H1 (cell line): ENCODE measurements around the gene CLDND1. TPM values are rescaled to one million over a fixed set of nuclear protein-coding genes. Genes with fewer than 3 reads are reported as not detected.

Experiments
- CTCF ChIA-PET: fragments of 300-600 bp; sonication (Branson Sonifier 250); formaldehyde crosslinking; loops from one replicate; lab custom pipeline; 2021; ENCODE audit not compliant: partially characterized antibody; lab: Charles Lee
- POLR2A ChIA-PET: fragments of 300-600 bp; sonication (Branson Sonifier 250); formaldehyde crosslinking; loops from one replicate; lab custom pipeline; 2021; ENCODE audit warnings: inconsistent platforms; ENCODE audit not compliant: partially characterized antibody; lab: Charles Lee
- DNase-seq, 2 experiments: peaks; one replicate each; pipeline versions ENCODE4 v3.0.0 to v3.0.0-alpha.2; 2010 to 2022; ENCODE audit warnings: low spot score in 2 of 2, low read depth in 1 of 2, mixed read lengths in 1 of 2
- FAIRE-seq: peaks from 2 replicates; lab custom pipeline; 2011; peaks lifted over from hg19 to GRCh38; lab: Jason Lieb, UNC
- H2AFZ ChIP-seq: 2 replicates; pipeline ENCODE4 v1.8.1; 2012; ENCODE audit warnings: low read length, inconsistent platforms
- H2AK5ac ChIP-seq: 2 replicates; pipeline ENCODE4 v1.6.1; 2013; ENCODE audit warnings: low read depth, low read length
- H2BK120ac ChIP-seq: replicated peaks from 2 replicates; pipeline ENCODE3; 2013; ENCODE audit warnings: low read depth, low read length, inconsistent platforms
- H2BK12ac ChIP-seq: 2 replicates; pipeline ENCODE4 v1.6.1; 2013; ENCODE audit warnings: low read depth, low read length
- H2BK15ac ChIP-seq: 2 replicates; pipeline ENCODE4 v1.6.1; 2013; ENCODE audit warnings: low read length
- H2BK20ac ChIP-seq: 2 replicates; pipeline ENCODE4 v1.6.1; 2013; ENCODE audit warnings: low read length
- H2BK5ac ChIP-seq: 2 replicates; pipeline ENCODE4 v1.6.1; 2013; ENCODE audit warnings: low read depth, low read length
- H3K14ac ChIP-seq: 2 replicates; pipeline ENCODE4 v1.6.1; 2013; ENCODE audit warnings: inconsistent platforms; ENCODE audit not compliant: insufficient read length
- H3K18ac ChIP-seq: 2 replicates; pipeline ENCODE4 v1.6.1; 2013; ENCODE audit warnings: low read length; ENCODE audit errors: extremely low read depth
- H3K23ac ChIP-seq: 2 replicates; pipeline ENCODE4 v1.6.1; 2013; ENCODE audit warnings: inconsistent platforms; ENCODE audit not compliant: insufficient read length
- H3K23me2 ChIP-seq: 2 replicates; pipeline ENCODE4 v1.6.1; 2013; ENCODE audit warnings: low read depth, low read length
- H3K27ac ChIP-seq: 2 replicates; pipeline ENCODE4 v1.6.1; 2011; ENCODE audit warnings: low read depth, low read length, inconsistent platforms
- H3K27me3 ChIP-seq, 4 experiments: replicated peaks in 1 of 4; 1 replicate in 1 of 4; 2 replicates in 3 of 4; pipeline versions ENCODE4 v1.6.1 to v1.8.1; 2011 to 2013; ENCODE audit warnings: low read length in 3 of 4, mild to moderate bottlenecking in 3 of 4, inconsistent platforms in 2 of 4, mixed read lengths in 2 of 4, moderate library complexity in 1 of 4; ENCODE audit not compliant: control insufficient read depth in 3 of 4, insufficient read depth in 3 of 4; ENCODE audit errors: extremely low read depth in 1 of 4
- H3K36me3 ChIP-seq, 4 experiments: 2 replicates each; pipeline versions ENCODE4 v1.6.1 to v1.8.1; 2011 to 2013; ENCODE audit warnings: mild to moderate bottlenecking in 4 of 4, low read length in 3 of 4, moderate library complexity in 2 of 4, control low read depth in 1 of 4, inconsistent platforms in 1 of 4; ENCODE audit not compliant: insufficient read depth in 4 of 4, control insufficient read depth in 2 of 4
- H3K4ac ChIP-seq: replicated peaks from 2 replicates; pipeline ENCODE3; 2013; ENCODE audit warnings: low read length, low read depth, mixed read lengths, inconsistent platforms; ENCODE audit not compliant: insufficient read length
- H3K4me1 ChIP-seq, 4 experiments: replicated peaks in 1 of 4; 1 replicate in 1 of 4; 2 replicates in 3 of 4; pipeline versions ENCODE4 v1.6.1 to v1.8.1; 2011 to 2013; ENCODE audit warnings: low read length in 3 of 4, inconsistent platforms in 2 of 4, mixed read lengths in 1 of 4; ENCODE audit not compliant: insufficient read depth in 4 of 4, control insufficient read depth in 3 of 4
- H3K4me2 ChIP-seq, 2 experiments: 2 replicates each; pipeline versions ENCODE4 v1.6.1 to v1.8.1; 2011 to 2013; ENCODE audit warnings: low read depth in 2 of 2, low read length in 2 of 2, control low read depth in 1 of 2, inconsistent platforms in 1 of 2, mild to moderate bottlenecking in 1 of 2; ENCODE audit not compliant: insufficient read depth in 1 of 2
- H3K4me3 ChIP-seq, 4 experiments: fragments of 200-600, 300-600 bp in 1 of 4; sonication (generic), shearing (Covaris generic), sonication (Bioruptor Twin) in 1 of 4; 2 replicates each; pipeline versions ENCODE4 v1.5.1 to v1.8.1; 2011 to 2016; ENCODE audit warnings: low read length in 4 of 4, low read depth in 3 of 4, control low read depth in 2 of 4, inconsistent platforms in 2 of 4, mild to moderate bottlenecking in 2 of 4, mixed read lengths in 1 of 4, moderate library complexity in 1 of 4; ENCODE audit not compliant: insufficient read depth in 2 of 4; ENCODE audit errors: extremely low read depth in 1 of 4
- H3K56ac ChIP-seq: replicated peaks from 2 replicates; pipeline ENCODE3; 2013; ENCODE audit warnings: low read depth, mild to moderate bottlenecking, mixed read lengths, low read length, inconsistent platforms; ENCODE audit not compliant: insufficient read length
- H3K79me1 ChIP-seq: 2 replicates; pipeline ENCODE4 v1.6.1; 2013; ENCODE audit warnings: low read depth, low read length, control low read depth
- H3K79me2 ChIP-seq, 2 experiments: 2 replicates each; pipeline versions ENCODE4 v1.6.1 to v1.8.1; 2012 to 2013; ENCODE audit warnings: low read length in 2 of 2, mild to moderate bottlenecking in 2 of 2, inconsistent platforms in 1 of 2; ENCODE audit not compliant: insufficient read depth in 2 of 2, control insufficient read depth in 1 of 2
- H3K9ac ChIP-seq, 4 experiments: replicated peaks in 1 of 4; 1 replicate in 1 of 4; 2 replicates in 3 of 4; pipeline versions ENCODE4 v1.6.1 to v1.8.1; 2011 to 2013; ENCODE audit warnings: low read depth in 3 of 4, low read length in 3 of 4, control low read depth in 2 of 4, mild to moderate bottlenecking in 2 of 4, moderate library complexity in 2 of 4, inconsistent platforms in 1 of 4; ENCODE audit errors: extremely low read depth in 1 of 4
- H3K9me3 ChIP-seq, 2 experiments: 2 replicates each; pipeline versions ENCODE4 v1.6.1 to v1.8.1; 2012 to 2013; ENCODE audit warnings: mild to moderate bottlenecking in 2 of 2, moderate library complexity in 2 of 2, control low read depth in 1 of 2, inconsistent platforms in 1 of 2, low read depth in 1 of 2, low read length in 1 of 2, mixed read lengths in 1 of 2; ENCODE audit not compliant: insufficient read depth in 2 of 2
- H4K20me1 ChIP-seq, 2 experiments: replicated peaks in 1 of 2; 2 replicates each; pipeline versions ENCODE3 to v1.8.1; 2011 to 2013; ENCODE audit warnings: inconsistent platforms in 2 of 2, low read length in 2 of 2, mild to moderate bottlenecking in 1 of 2; ENCODE audit not compliant: insufficient read depth in 2 of 2, control insufficient read depth in 1 of 2
- H4K5ac ChIP-seq: 2 replicates; pipeline ENCODE4 v1.6.1; 2013; ENCODE audit warnings: low read length, low read depth, mixed read lengths, inconsistent platforms; ENCODE audit not compliant: insufficient read length
- H4K8ac ChIP-seq: 2 replicates; pipeline ENCODE4 v1.8.0; 2013; ENCODE audit warnings: mild to moderate bottlenecking, moderate library complexity, low read length, inconsistent platforms; ENCODE audit not compliant: insufficient read depth; ENCODE audit errors: extremely low read depth
- H4K91ac ChIP-seq: replicated peaks from 2 replicates; pipeline ENCODE3; 2013; ENCODE audit warnings: low read length, mixed read lengths, inconsistent platforms; ENCODE audit not compliant: insufficient read length
- BCL11A ChIP-seq, 2 experiments: IDR thresholded peaks; one replicate each; pipeline ENCODE4 v1.6.1; 2011; ENCODE audit warnings: low read depth in 2 of 2, low read length in 2 of 2, mild to moderate bottlenecking in 2 of 2
- EZH2 ChIP-seq: fragments of 200-600 bp; sonication (generic); IDR thresholded peaks from 2 replicates; pipeline ENCODE4 v1.7.1; 2012; ENCODE audit warnings: low read depth, mild to moderate bottlenecking, moderate library complexity, low read length, inconsistent platforms; ENCODE audit not compliant: severe bottlenecking
- GABPA ChIP-seq: IDR thresholded peaks from 2 replicates; pipeline ENCODE4 v1.6.1; 2011; ENCODE audit warnings: mild to moderate bottlenecking, low read length, moderate library complexity, borderline replicate concordance; ENCODE audit not compliant: insufficient read depth
- POU5F1 ChIP-seq: IDR thresholded peaks from 2 replicates; pipeline ENCODE4 v1.6.1; 2011; ENCODE audit warnings: low read depth, mild to moderate bottlenecking, low read length, moderate library complexity
- RNF2 ChIP-seq: fragments of 200-900, 300-1000 bp; sonication (generic); IDR thresholded peaks from 2 replicates; pipeline ENCODE4 v1.7.1; 2016; ENCODE audit warnings: borderline replicate concordance, low read depth, mild to moderate bottlenecking, antibody characterized with exemption, low read length; ENCODE audit not compliant: poor library complexity, severe bottlenecking; ENCODE audit errors: missing control alignments
- SP2 ChIP-seq: IDR thresholded peaks from 2 replicates; pipeline ENCODE4 v1.6.1; 2012; ENCODE audit warnings: mild to moderate bottlenecking, low read length, inconsistent platforms
- TBP ChIP-seq: IDR thresholded peaks from 2 replicates; pipeline ENCODE4 v1.6.1; 2011; ENCODE audit warnings: low read depth, low read length, improper control_type of control experiment
- YY1 ChIP-seq: IDR thresholded peaks from 2 replicates; pipeline ENCODE4 v1.6.1; 2011; ENCODE audit warnings: low read depth, mild to moderate bottlenecking, low read length
- WGBS, 2 experiments: shearing (Covaris generic) in 1 of 2; methylation state at CpG; one replicate each; pipeline versions ENCODE4 v1.1.6 to v1.1.7; 2013 to 2015; ENCODE audit warnings: low lambda C conversion rate in 2 of 2, mixed read lengths in 2 of 2, inconsistent platforms in 1 of 2, low coverage in 1 of 2, missing lambda C conversion rate in 1 of 2; ENCODE audit not compliant: insufficient replicate concordance in 2 of 2, insufficient coverage in 1 of 2, insufficient read length in 1 of 2; ENCODE audit errors: extremely low coverage in 1 of 2, missing lambda C conversion rate in 1 of 2; 5-methylcytosine and 5-hydroxymethylcytosine counted together
- polyA plus RNA-seq, 7 experiments: library from polyadenylated mRNA; depleted of rRNA in 3 of 7; stranded (reverse) in 5 of 7; unstranded in 2 of 7; fragments of >200 nt in 5 of 7; fragments of 200-250 nt in 2 of 7; gene quantifications; 1 replicate in 5 of 7; 2 replicates in 1 of 7; 4 replicates in 1 of 7; pipeline versions ENCODE4 v1.2.1 to v1.2.3, GENCODE V29; 2011 to 2013; ENCODE audit warnings: missing spikeins in 2 of 7, mixed read lengths in 2 of 7
- total RNA-seq: library from RNA; stranded (reverse); fragmentation: NEBNext Ultra II Directional; extraction: Animal tissue kit (Norgen Biotek cat#: 25700); gene quantifications from 2 replicates; pipeline ENCODE4 v1.2.1, GENCODE V29; 2021
- TF ChIP-seq, protein P1 (sequence below): IDR thresholded peaks from 2 replicates; pipeline ENCODE4 v1.6.1; 2012; ENCODE audit warnings: inconsistent platforms
- TF ChIP-seq, protein P2 (sequence below), 3 experiments: IDR thresholded peaks; 1 replicate in 2 of 3; 2 replicates in 1 of 3; pipeline versions ENCODE4 v1.5.1 to v1.6.1; 2011; ENCODE audit warnings: low read length in 3 of 3, mild to moderate bottlenecking in 3 of 3, inconsistent platforms in 2 of 3, low read depth in 1 of 3, moderate library complexity in 1 of 3; ENCODE audit not compliant: insufficient read depth in 1 of 3; ENCODE audit errors: control extremely low read depth in 1 of 3

CLDND1 gene
- total and polyA plus RNA-seq, 2 of the 8 experiments (the other 6 are each of a cell fraction or from before 2014, with no cell fraction given): 68.2 to 152 TPM

DNA sequence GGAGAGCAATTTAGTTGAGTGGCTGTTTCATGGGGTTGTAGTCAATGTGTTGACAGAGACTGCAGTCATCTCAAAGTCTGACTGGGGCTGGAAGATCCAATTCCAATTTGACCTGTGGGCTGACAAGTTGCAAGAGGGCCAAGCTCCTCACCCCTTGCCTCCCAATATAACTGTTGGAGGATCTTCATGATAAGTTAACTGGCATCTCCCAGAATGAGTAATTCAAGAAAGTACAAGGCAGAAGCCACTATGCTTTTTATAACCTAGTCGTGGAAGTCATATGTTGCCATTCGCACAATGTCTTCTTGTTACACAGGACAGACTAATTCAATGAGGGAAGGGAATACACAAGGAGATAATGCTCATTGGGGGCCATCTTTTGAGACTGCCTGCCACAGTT lies 38.2 kb upstream of the CLDND1 start:
- no peaks in the 10 kb centered on the region for H3K27me3 ChIP-seq
- H3K4me3 ChIP-seq: no peak overlapping the region
- H3K79me2 ChIP-seq: no peaks in the 10 kb centered on the region
- H2BK12ac ChIP-seq: no peak overlapping the region
- H2BK120ac ChIP-seq: no peak overlapping the region
- H2BK20ac ChIP-seq: no peak overlapping the region
- H3K23me2 ChIP-seq: no peaks in the 10 kb centered on the region
- H3K14ac ChIP-seq: no peak overlapping the region
- no peak overlapping the region for H3K4ac ChIP-seq
- DNase-seq (no peak), FAIRE-seq (no peak)
- no peak overlapping the region for H2AK5ac ChIP-seq
- ChIA-PET POLR2A (no interaction called here), CTCF (interaction anchor here (1.0 kb wide), 1 partner anchor 13 kb away, joined by 3 read pairs; no protein-coding TSS in a partner anchor)
- no peak overlapping the region for H3K56ac ChIP-seq
- no peak for TF ChIP-seq GABPA
- no peak for TF ChIP-seq SP2
- no peak for TF ChIP-seq TBP
- TF ChIP-seq, protein P1, sequence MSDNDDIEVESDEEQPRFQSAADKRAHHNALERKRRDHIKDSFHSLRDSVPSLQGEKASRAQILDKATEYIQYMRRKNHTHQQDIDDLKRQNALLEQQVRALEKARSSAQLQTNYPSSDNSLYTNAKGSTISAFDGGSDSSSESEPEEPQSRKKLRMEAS: no peak
- TF ChIP-seq POU5F1: no peak
- TF ChIP-seq EZH2: no peak
- no peak for TF ChIP-seq YY1
- TF ChIP-seq BCL11A (IDR thresholded peaks at IDR 0.05; ENCODE audit: low read depth in 2 of 2, low read length in 2 of 2): no peak
- no peak for TF ChIP-seq RNF2
- TF ChIP-seq, protein P2, sequence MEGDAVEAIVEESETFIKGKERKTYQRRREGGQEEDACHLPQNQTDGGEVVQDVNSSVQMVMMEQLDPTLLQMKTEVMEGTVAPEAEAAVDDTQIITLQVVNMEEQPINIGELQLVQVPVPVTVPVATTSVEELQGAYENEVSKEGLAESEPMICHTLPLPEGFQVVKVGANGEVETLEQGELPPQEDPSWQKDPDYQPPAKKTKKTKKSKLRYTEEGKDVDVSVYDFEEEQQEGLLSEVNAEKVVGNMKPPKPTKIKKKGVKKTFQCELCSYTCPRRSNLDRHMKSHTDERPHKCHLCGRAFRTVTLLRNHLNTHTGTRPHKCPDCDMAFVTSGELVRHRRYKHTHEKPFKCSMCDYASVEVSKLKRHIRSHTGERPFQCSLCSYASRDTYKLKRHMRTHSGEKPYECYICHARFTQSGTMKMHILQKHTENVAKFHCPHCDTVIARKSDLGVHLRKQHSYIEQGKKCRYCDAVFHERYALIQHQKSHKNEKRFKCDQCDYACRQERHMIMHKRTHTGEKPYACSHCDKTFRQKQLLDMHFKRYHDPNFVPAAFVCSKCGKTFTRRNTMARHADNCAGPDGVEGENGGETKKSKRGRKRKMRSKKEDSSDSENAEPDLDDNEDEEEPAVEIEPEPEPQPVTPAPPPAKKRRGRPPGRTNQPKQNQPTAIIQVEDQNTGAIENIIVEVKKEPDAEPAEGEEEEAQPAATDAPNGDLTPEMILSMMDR (IDR thresholded peaks at IDR 0.05; ENCODE audit: control extremely low read depth in 1 of 3, insufficient read depth in 1 of 3, low read depth in 1 of 3, low read length in 3 of 3): no peak
- no peak overlapping the region for H2AFZ ChIP-seq
- no peak overlapping the region for H3K23ac ChIP-seq
- no peak overlapping the region for H3K18ac ChIP-seq
- H3K79me1 ChIP-seq: no peaks in the 10 kb centered on the region
- no peak overlapping the region for H3K4me2 ChIP-seq
- no peaks in the 10 kb centered on the region for H3K36me3 ChIP-seq
- H4K5ac ChIP-seq: no peak overlapping the region
- no peak overlapping the region for H3K27ac ChIP-seq
- no peaks in the 10 kb centered on the region for H4K20me1 ChIP-seq
- H2BK5ac ChIP-seq: no peak overlapping the region
- H4K8ac ChIP-seq: no peak overlapping the region
- H3K9me3 ChIP-seq: no peaks in the 10 kb centered on the region
- no peak overlapping the region for H2BK15ac ChIP-seq
- no peaks in the 10 kb centered on the region for H3K4me1 ChIP-seq
- 89% methylated on average over 2 of the region's 2 CpGs; no CpG with 5 or more reads in 1 of the 2 experiments for WGBS, 2 experiments
- no peak overlapping the region for H4K91ac ChIP-seq
- no peak overlapping the region for H3K9ac ChIP-seq
